Activated CD4-positive, alpha-beta T cell treated with anti-CD3 and anti-CD28 coated beads, Interleukin-2, amount 50 U/mL, for 48 hours (primary cell): Measurements from ENCODE around the gene C16orf96.

Experiments
- DNase-seq, 2 experiments: peaks; one replicate each; pipeline ENCODE4 v3.0.0-alpha.2; 2020

Gene C16orf96

GRCh38 chr16:4649744-4650442, 93.8 kb downstream of the C16orf96 start:
- DNase-seq = no peak
